Measurements from ENCODE around the gene ZBTB38.

ZBTB38 gene

GRCh38 chr3:141380279-141380678 is 12.0 kb downstream of the ZBTB38 start:
- TF ChIP-seq POLR2AphosphoS5 (IDR thresholded peaks at IDR 0.05; ENCODE audit: low read depth) = no peak
- no peak for TF ChIP-seq REST (IDR thresholded peaks at IDR 0.05; ENCODE audit: insufficient replicate concordance, low read depth)
- TF ChIP-seq CTCF (IDR thresholded peaks at IDR 0.05; ENCODE audit: insufficient read depth, low read length) = no peak
- no peak for TF ChIP-seq GABPA (IDR thresholded peaks at IDR 0.05; ENCODE audit: low read depth)
- no peak for TF ChIP-seq SPI1 (IDR thresholded peaks at IDR 0.05; ENCODE audit: borderline replicate concordance, low read depth)
- no peak overlapping the region for H3K4me3 ChIP-seq (replicated peaks; ENCODE audit: insufficient read depth, low read length)
- no peaks in the 10 kb centered on the region for H3K27me3 ChIP-seq (ENCODE audit: insufficient read depth, poor library complexity, severe bottlenecking)
- H3K27ac ChIP-seq (replicated peaks) = no peak overlapping the region
- no peak for DNase-seq (ENCODE audit: low read depth in 1 of 2, low spot score in 1 of 2)

- Histone ChIP-seq H3K4me3 (replicated peaks; ENCODE audit: insufficient read depth, low read length) (no peak overlapping the region), H3K27ac (replicated peaks) (no peak overlapping the region), H3K27me3 (ENCODE audit: insufficient read depth, poor library complexity, severe bottlenecking) (no peaks in the 10 kb centered on the region)
- no peak for DNase-seq (ENCODE audit: low read depth in 1 of 2, low spot score in 1 of 2)
- TF ChIP-seq CTCF (IDR thresholded peaks at IDR 0.05; ENCODE audit: insufficient read depth, low read length) (no peak), REST (IDR thresholded peaks at IDR 0.05; ENCODE audit: insufficient replicate concordance, low read depth) (no peak), POLR2AphosphoS5 (IDR thresholded peaks at IDR 0.05; ENCODE audit: low read depth) (no peak), SPI1 (IDR thresholded peaks at IDR 0.05; ENCODE audit: borderline replicate concordance, low read depth) (no peak), GABPA (IDR thresholded peaks at IDR 0.05; ENCODE audit: low read depth) (no peak)
Observed at GRCh38 chr3:141380987-141381386, 12.7 kb downstream of the ZBTB38 start.

GRCh38 chr3:141382571-141382970 is 14.3 kb downstream of the ZBTB38 start:
- no peak for DNase-seq (ENCODE audit: low read depth in 1 of 2, low spot score in 1 of 2)

More at GRCh38 chr3:141382571-141382970, 14.3 kb downstream of the ZBTB38 start:
- no peak overlapping the region for H3K4me3 ChIP-seq (replicated peaks; ENCODE audit: insufficient read depth, low read length)
- H3K27ac ChIP-seq (replicated peaks) = no peak overlapping the region
- TF ChIP-seq SPI1 (IDR thresholded peaks at IDR 0.05; ENCODE audit: borderline replicate concordance, low read depth) (no peak), REST (IDR thresholded peaks at IDR 0.05; ENCODE audit: insufficient replicate concordance, low read depth) (no peak), GABPA (IDR thresholded peaks at IDR 0.05; ENCODE audit: low read depth) (no peak), POLR2AphosphoS5 (IDR thresholded peaks at IDR 0.05; ENCODE audit: low read depth) (no peak), CTCF (IDR thresholded peaks at IDR 0.05; ENCODE audit: insufficient read depth, low read length) (no peak)
- H3K27me3 ChIP-seq (ENCODE audit: insufficient read depth, poor library complexity, severe bottlenecking) = no peaks in the 10 kb centered on the region
